Measurements from ENCODE around the gene TMEM139. TPM values are rescaled to one million over a fixed set of nuclear protein-coding genes. Genes with fewer than 3 reads are reported as not detected.

Gene TMEM139
- total RNA-seq, 1 donor from 2014 or later = 0.20 TPM

DNA sequence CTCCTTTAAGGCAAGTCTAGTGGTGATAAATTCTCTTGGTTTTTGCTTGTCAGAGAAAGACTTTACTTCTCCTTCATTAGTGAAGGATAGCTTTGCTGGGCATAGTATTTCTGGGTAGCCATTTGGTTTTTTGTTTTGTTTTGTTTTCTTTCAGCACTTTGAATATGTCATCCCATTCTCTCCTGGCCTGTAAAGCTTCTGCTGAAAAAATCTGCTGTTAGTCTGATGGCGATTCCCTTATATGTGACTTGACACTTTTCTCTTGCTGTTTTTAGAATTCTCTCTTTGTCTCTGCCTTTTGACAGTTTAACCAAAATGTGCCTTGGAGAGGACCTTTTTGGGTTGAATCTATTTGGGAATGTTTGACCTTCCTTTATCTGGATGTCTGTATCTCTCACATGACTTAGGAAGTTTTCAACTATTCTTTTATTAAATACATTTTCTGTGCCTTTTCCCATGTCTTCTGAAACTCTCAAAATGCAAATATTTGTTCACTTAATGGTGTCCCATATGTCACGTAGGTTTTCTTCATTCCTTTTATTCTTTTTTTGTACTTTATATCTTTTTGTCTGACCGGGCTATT lies 48.3 kb upstream of the TMEM139 start:
- FAIRE-seq = no peak
- no peaks in the 10 kb centered on the region for H3K36me3 Mint-ChIP-seq (ENCODE audit: low read depth, unreplicated experiment)

GRCh38 chr7:143237366-143237765 lies 47.4 kb upstream of the TMEM139 start:
- no peaks in the 10 kb centered on the region for H3K9me3 ChIP-seq (ENCODE audit: insufficient read depth, low read depth, low read length)

More for the DNA sequence above, 48.3 kb upstream of the TMEM139 start:
- H3K27ac ChIP-seq (ENCODE audit: low read depth, low read length) = no peak overlapping the region
- H3K79me2 ChIP-seq (ENCODE audit: insufficient read depth, low read length) = no peaks in the 10 kb centered on the region
- H3K4me3 ChIP-seq (ENCODE audit: insufficient read depth, low read depth, low read length) = no peak overlapping the region
- peaks cover 10% of the 10 kb centered on the region for H3K9me3 Mint-ChIP-seq (ENCODE audit: unreplicated experiment)
- H3K36me3 ChIP-seq (ENCODE audit: insufficient read depth, low read length) = no peaks in the 10 kb centered on the region
- peaks cover 6% of the 10 kb centered on the region for H3K4me1 ChIP-seq (ENCODE audit: insufficient read depth, low read length)
- no peaks in the 10 kb centered on the region for H3K27me3 Mint-ChIP-seq (ENCODE audit: low read depth, unreplicated experiment)
- H3K27me3 ChIP-seq (ENCODE audit: insufficient read depth, low read length) = peaks cover under 1% of the 10 kb centered on the region
- TF ChIP-seq EZH2 (IDR thresholded peaks at IDR 0.05; ENCODE audit: insufficient read depth, low read length) (no peak), CTCF (IDR thresholded peaks at IDR 0.05; ENCODE audit: insufficient read depth, low read depth, low read length) (no peak)
- peaks cover 22% of the 10 kb centered on the region for H3K4me1 Mint-ChIP-seq (ENCODE audit: low read depth, unreplicated experiment)
- H2AFZ ChIP-seq (ENCODE audit: low read depth, low read length) = no peak overlapping the region
- H3K9me3 ChIP-seq (ENCODE audit: insufficient read depth, low read depth, low read length) = no peaks in the 10 kb centered on the region
- DNase-seq (ENCODE audit: low read depth) = no peak
- H3K27ac Mint-ChIP-seq (ENCODE audit: unreplicated experiment) = no peak overlapping the region
- no peak overlapping the region for H3K4me2 ChIP-seq (ENCODE audit: low read length)
- no peaks in the 10 kb centered on the region for H4K20me1 ChIP-seq (ENCODE audit: insufficient read depth, low read length)
- no peak overlapping the region for H3K4me3 Mint-ChIP-seq (ENCODE audit: unreplicated experiment)
- no peak overlapping the region for H3K9ac ChIP-seq (ENCODE audit: low read length)

More at GRCh38 chr7:143237366-143237765, 47.4 kb upstream of the TMEM139 start:
- H3K4me3 Mint-ChIP-seq (ENCODE audit: unreplicated experiment) = no peak overlapping the region
- peaks cover 23% of the 10 kb centered on the region for H3K4me1 Mint-ChIP-seq (ENCODE audit: low read depth, unreplicated experiment)
- DNase-seq (ENCODE audit: low read depth) = no peak
- TF ChIP-seq EZH2 (IDR thresholded peaks at IDR 0.05; ENCODE audit: insufficient read depth, low read length) (no peak), CTCF (IDR thresholded peaks at IDR 0.05; ENCODE audit: insufficient read depth, low read depth, low read length) (no peak)
- no peaks in the 10 kb centered on the region for H3K79me2 ChIP-seq (ENCODE audit: insufficient read depth, low read length)
- peaks cover 10% of the 10 kb centered on the region for H3K9me3 Mint-ChIP-seq (ENCODE audit: unreplicated experiment)
- H3K4me3 ChIP-seq (ENCODE audit: insufficient read depth, low read depth, low read length) = no peak overlapping the region
- H3K36me3 Mint-ChIP-seq (ENCODE audit: low read depth, unreplicated experiment) = no peaks in the 10 kb centered on the region
- no peak overlapping the region for H3K27ac ChIP-seq (ENCODE audit: low read depth, low read length)
- no peak overlapping the region for H2AFZ ChIP-seq (ENCODE audit: low read depth, low read length)
- H3K36me3 ChIP-seq (ENCODE audit: insufficient read depth, low read length) = no peaks in the 10 kb centered on the region
- no peak overlapping the region for H3K9ac ChIP-seq (ENCODE audit: low read length)
- FAIRE-seq = no peak
- peaks cover 6% of the 10 kb centered on the region for H3K4me1 ChIP-seq (ENCODE audit: insufficient read depth, low read length)
- H3K27me3 ChIP-seq (ENCODE audit: insufficient read depth, low read length) = peaks cover 2% of the 10 kb centered on the region
- no peak overlapping the region for H3K4me2 ChIP-seq (ENCODE audit: low read length)
- H3K27ac Mint-ChIP-seq (ENCODE audit: unreplicated experiment) = no peak overlapping the region
- no peaks in the 10 kb centered on the region for H3K27me3 Mint-ChIP-seq (ENCODE audit: low read depth, unreplicated experiment)
- H4K20me1 ChIP-seq (ENCODE audit: insufficient read depth, low read length) = no peaks in the 10 kb centered on the region

Measured in astrocyte (in vitro differentiated cells and primary cell).